Measurements from ENCODE around the gene PRKCA. TPM values are rescaled to one million over a fixed set of nuclear protein-coding genes. Genes with fewer than 3 reads are reported as not detected.

Gene PRKCA
- total and polyA plus RNA-seq, 9 donors, result 9.1 to 67.6 (median 37.2) TPM

GRCh38 chr17:66849032-66849655 lies 546.7 kb downstream of the PRKCA start:
- Histone ChIP-seq H3K4me3 (no peak overlapping the region), H3K27me3 (no peaks in the 10 kb centered on the region), H3K4me1 (ENCODE audit: insufficient read depth) (no peaks in the 10 kb centered on the region), H3K27ac (no peak overlapping the region), H3K36me3 (no peaks in the 10 kb centered on the region), H3K9me3 (no peaks in the 10 kb centered on the region)
- TF ChIP-seq CTCF (IDR thresholded peaks at IDR 0.05) (no peak), POLR2A (IDR thresholded peaks at IDR 0.05) (no peak), EP300 (IDR thresholded peaks at IDR 0.05) (no peak)
- intact Hi-C loops (cut with DNase I), result no loop called here
- 61 to 75% (median 70%) methylated on average over 13 to 14 of the region's 14 CpGs for WGBS, 3 donors
- DNase-seq, result no peak

- H3K36me3 ChIP-seq, result no peaks in the 10 kb centered on the region
- no peak for TF ChIP-seq EP300 (IDR thresholded peaks at IDR 0.05)
- TF ChIP-seq CTCF (IDR thresholded peaks at IDR 0.05), result no peak
- no peak for TF ChIP-seq POLR2A (IDR thresholded peaks at IDR 0.05)
- H3K27ac ChIP-seq, result no peak overlapping the region
- no peak for DNase-seq
- intact Hi-C loops (cut with DNase I), result no loop called here
- H3K4me1 ChIP-seq (ENCODE audit: insufficient read depth), result no peaks in the 10 kb centered on the region
- no peak overlapping the region for H3K4me3 ChIP-seq
- H3K27me3 ChIP-seq, result no peaks in the 10 kb centered on the region
- H3K9me3 ChIP-seq, result no peaks in the 10 kb centered on the region
- WGBS, 3 donors, result 72 to 82% (median 74%) methylated on average over 4 of the region's 4 CpGs
Observed at GRCh38 chr17:66849851-66850580, 547.6 kb downstream of the PRKCA start.

- Histone ChIP-seq H3K27ac (no peak overlapping the region), H3K36me3 (no peaks in the 10 kb centered on the region), H3K27me3 (no peaks in the 10 kb centered on the region), H3K4me3 (no peak overlapping the region), H3K4me1 (ENCODE audit: insufficient read depth) (no peaks in the 10 kb centered on the region), H3K9me3 (no peaks in the 10 kb centered on the region)
- no peak for TF ChIP-seq CTCF (IDR thresholded peaks at IDR 0.05)
- no peak for TF ChIP-seq EP300 (IDR thresholded peaks at IDR 0.05)
- no peak for TF ChIP-seq POLR2A (IDR thresholded peaks at IDR 0.05)
- intact Hi-C loops (cut with DNase I), result no loop called here
- WGBS, 3 donors, result 56 to 69% (median 68%) methylated on average over 3 of the region's 3 CpGs
- DNase-seq, result no peak
Observed at GRCh38 chr17:66850692-66851091, 548.3 kb downstream of the PRKCA start.

GRCh38 chr17:66855204-66855603 lies 552.8 kb downstream of the PRKCA start:
- H3K27ac ChIP-seq, result no peak overlapping the region
- no peaks in the 10 kb centered on the region for H3K9me3 ChIP-seq
- WGBS, 3 donors, result 72 to 77% (median 76%) methylated on average over 10 of the region's 10 CpGs
- intact Hi-C loops (cut with DNase I), result no loop called here
- no peak for TF ChIP-seq POLR2A (IDR thresholded peaks at IDR 0.05)
- TF ChIP-seq CTCF (IDR thresholded peaks at IDR 0.05), result no peak
- TF ChIP-seq EP300 (IDR thresholded peaks at IDR 0.05), result no peak
- H3K27me3 ChIP-seq, result no peaks in the 10 kb centered on the region
- no peaks in the 10 kb centered on the region for H3K36me3 ChIP-seq
- H3K4me3 ChIP-seq, result no peak overlapping the region
- no peaks in the 10 kb centered on the region for H3K4me1 ChIP-seq (ENCODE audit: insufficient read depth)
- DNase-seq, result no peak

Measured in ovary (tissue), 9 donors.